Measurements from ENCODE around the gene SPECC1.

SPECC1 gene

GRCh38 chr17:20109076-20109475 lies 99.9 kb downstream of the SPECC1 start:
- TF ChIP-seq CTCF (IDR thresholded peaks at IDR 0.05; ENCODE audit: low read length, missing control alignments) = no peak
- no peak for DNase-seq (ENCODE audit: low read depth)
- H3K4me3 ChIP-seq (replicated peaks; ENCODE audit: low read depth, low read length) = no peak overlapping the region

- no peak for DNase-seq (ENCODE audit: low read depth)
- no peak for TF ChIP-seq CTCF (IDR thresholded peaks at IDR 0.05; ENCODE audit: low read length, missing control alignments)
- H3K4me3 ChIP-seq (replicated peaks; ENCODE audit: low read depth, low read length) = no peak overlapping the region
These were observed 102.4 kb downstream of the SPECC1 start for GRCh38 chr17:20111538-20111937.

GRCh38 chr17:20114466-20114865 lies 105.3 kb downstream of the SPECC1 start:
- no peak overlapping the region for H3K4me3 ChIP-seq (replicated peaks; ENCODE audit: low read depth, low read length)
- DNase-seq (ENCODE audit: low read depth) = no peak
- no peak for TF ChIP-seq CTCF (IDR thresholded peaks at IDR 0.05; ENCODE audit: low read length, missing control alignments)

- no peak overlapping the region for H3K4me3 ChIP-seq (replicated peaks; ENCODE audit: low read depth, low read length)
- peak; percentile 61 for DNase-seq (ENCODE audit: low read depth)
- peak; percentile 70 for TF ChIP-seq CTCF (IDR thresholded peaks at IDR 0.05; ENCODE audit: low read length, missing control alignments)
These were observed 107.6 kb downstream of the SPECC1 start for GRCh38 chr17:20116683-20117309.

GRCh38 chr17:20118280-20118679 lies 109.1 kb downstream of the SPECC1 start:
- no peak overlapping the region for H3K4me3 ChIP-seq (replicated peaks; ENCODE audit: low read depth, low read length)
- no peak for DNase-seq (ENCODE audit: low read depth)
- no peak for TF ChIP-seq CTCF (IDR thresholded peaks at IDR 0.05; ENCODE audit: low read length, missing control alignments)

- no peak overlapping the region for H3K4me3 ChIP-seq (replicated peaks; ENCODE audit: low read depth, low read length)
- DNase-seq (ENCODE audit: low read depth) = no peak
- no peak for TF ChIP-seq CTCF (IDR thresholded peaks at IDR 0.05; ENCODE audit: low read length, missing control alignments)
These were observed 111.7 kb downstream of the SPECC1 start for GRCh38 chr17:20120836-20121235.

All from fibroblast of pulmonary artery (primary cell).